HepG2 (cell line): Measurements from ENCODE around the gene MYRIP. TPM values are rescaled to one million over a fixed set of nuclear protein-coding genes. Genes with fewer than 3 reads are reported as not detected.

ENCODE experiments used
- ATAC-seq: fragments of 200-7000 bp; cut with Tn5 transposase; 3 replicates; pipeline ENCODE4 v1.9.1; 2020; ENCODE audit warnings: mild to moderate bottlenecking, moderate library complexity
- BruUV-seq: library from RNA; stranded (reverse); fragments of 400-500 nt; replicated peaks from 2 replicates; lab custom pipeline; 2021; lab: Mats Ljungman, UMichigan
- CTCF ChIA-PET: fragments of 300-600 bp; formaldehyde crosslinking; extraction: SDS; loops from one replicate; lab custom pipeline; 2021; ENCODE audit warnings: low total read pairs, inconsistent platforms, low intra/inter-chr PET ratio; lab: Yijun Ruan, JAX
- POLR2A ChIA-PET: fragments of 350-600 bp; sonication (Branson Sonifier 250); formaldehyde crosslinking; loops from one replicate; lab custom pipeline; 2020; ENCODE audit warnings: antibody characterized with exemption, inconsistent platforms; lab: Yijun Ruan, JAX
- DNase-seq: peaks from one replicate; pipeline ENCODE4 v3.0.0-alpha.2; 2015; ENCODE audit warnings: low spot score
- FAIRE-seq: peaks from 3 replicates; lab custom pipeline; 2011; peaks lifted over from hg19 to GRCh38; lab: Jason Lieb, UNC
- H2AFZ ChIP-seq: one replicate; pipeline ENCODE4 v1.6.1; 2011; ENCODE audit warnings: low read length, inconsistent platforms
- H3K27ac ChIP-seq: fragments of 300-600 bp; 3 replicates; pipeline ENCODE4 v1.8.0; 2011; ENCODE audit warnings: mixed run types, mild to moderate bottlenecking, mixed read lengths, low read length, inconsistent platforms; ENCODE audit not compliant: insufficient read depth; ENCODE audit errors: extremely low read length
- H3K27me3 ChIP-seq, 2 experiments: fragments of 200-600 bp in 1 of 2; 2 replicates in 1 of 2; 3 replicates in 1 of 2; pipeline versions ENCODE4 v1.6.0 to v1.8.0; 2011; ENCODE audit warnings: low read length in 2 of 2, mild to moderate bottlenecking in 2 of 2, moderate library complexity in 2 of 2, inconsistent platforms in 1 of 2; ENCODE audit not compliant: insufficient read depth in 2 of 2, control insufficient read depth in 1 of 2
- H3K36me3 ChIP-seq, 2 experiments: fragments of 200-600 bp in 1 of 2; replicated peaks in 1 of 2; 2 replicates in 1 of 2; 3 replicates in 1 of 2; pipeline versions ENCODE4 v1.5.1 to v1.8.0; 2011; ENCODE audit warnings: low read length in 2 of 2, inconsistent platforms in 1 of 2; ENCODE audit not compliant: insufficient read depth in 2 of 2, control insufficient read depth in 1 of 2
- H3K4me1 ChIP-seq: 2 replicates; pipeline ENCODE4 v1.5.1; 2012; ENCODE audit warnings: low read length, inconsistent platforms; ENCODE audit not compliant: insufficient read depth
- H3K4me2 ChIP-seq: 2 replicates; pipeline ENCODE4 v1.6.0; 2011; ENCODE audit warnings: low read depth, low read length, inconsistent platforms
- H3K4me3 ChIP-seq, 3 experiments: fragments of 200-600 bp in 1 of 3; sonication (generic), shearing (Covaris generic) in 1 of 3; replicated peaks in 1 of 3; 2 replicates each; pipeline ENCODE4 v1.5.1; 2011 to 2016; ENCODE audit warnings: low read length in 3 of 3, inconsistent platforms in 2 of 3, low read depth in 2 of 3, mild to moderate bottlenecking in 2 of 3, control low read depth in 1 of 3, mixed read lengths in 1 of 3; ENCODE audit not compliant: insufficient read depth in 1 of 3
- H3K79me2 ChIP-seq: one replicate; pipeline ENCODE4 v1.6.1; 2011; ENCODE audit warnings: low read length, inconsistent platforms; ENCODE audit not compliant: insufficient read depth
- H3K9ac ChIP-seq: 2 replicates; pipeline ENCODE4 v1.6.0; 2011; ENCODE audit warnings: mild to moderate bottlenecking, low read depth, low read length, inconsistent platforms; ENCODE audit not compliant: insufficient read depth
- H3K9me3 ChIP-seq: 2 replicates; pipeline ENCODE4 v1.5.1; 2012; ENCODE audit warnings: mild to moderate bottlenecking, low read length
- H4K20me1 ChIP-seq: 2 replicates; pipeline ENCODE4 v1.6.0; 2011; ENCODE audit warnings: inconsistent platforms, mild to moderate bottlenecking, low read length, moderate library complexity; ENCODE audit not compliant: insufficient read depth
- ATAD3A ChIP-seq: sonication (generic); formaldehyde crosslinking; IDR thresholded peaks from 2 replicates; pipeline ENCODE4 v1.4.0; 2020; ENCODE audit warnings: missing genetic modification reagents
- ELF4 ChIP-seq: sonication (generic); formaldehyde crosslinking; IDR thresholded peaks from 2 replicates; pipeline ENCODE4 v1.5.0; 2020; ENCODE audit warnings: missing genetic modification reagents, mild to moderate bottlenecking, moderate library complexity, borderline replicate concordance
- EP300 ChIP-seq, 3 experiments: sonication (generic) in 1 of 3; formaldehyde crosslinking in 1 of 3; IDR thresholded peaks; 2 replicates each; pipeline versions ENCODE4 v1.5.1 to v1.6.1; 2011 to 2020; ENCODE audit warnings: low read depth in 2 of 3, low read length in 2 of 3, borderline replicate concordance in 1 of 3, improper control_type of control experiment in 1 of 3, mild to moderate bottlenecking in 1 of 3, missing genetic modification reagents in 1 of 3, moderate library complexity in 1 of 3
- MIER3 ChIP-seq: IDR thresholded peaks from 2 replicates; pipeline ENCODE4 v1.6.1; 2016; ENCODE audit warnings: missing compliant biosample characterization, borderline replicate concordance
- ZBTB1 ChIP-seq: sonication (generic); formaldehyde crosslinking; IDR thresholded peaks from 2 replicates; pipeline ENCODE4 v1.4.0; 2020; ENCODE audit warnings: missing genetic modification reagents, borderline replicate concordance
- ZNF17 ChIP-seq: sonication (generic); formaldehyde crosslinking; IDR thresholded peaks from 2 replicates; pipeline ENCODE4 v1.5.0; 2020; ENCODE audit warnings: mild to moderate bottlenecking, missing genetic modification reagents
- ZNF567 ChIP-seq: sonication (generic); formaldehyde crosslinking; IDR thresholded peaks from 2 replicates; pipeline ENCODE4 v1.8.1; 2023; ENCODE audit warnings: mild to moderate bottlenecking, missing genetic modification reagents, borderline replicate concordance
- ZNF619 ChIP-seq: sonication (generic); formaldehyde crosslinking; IDR thresholded peaks from 2 replicates; pipeline ENCODE4 v1.4.0; 2020; ENCODE audit warnings: mild to moderate bottlenecking, missing genetic modification reagents
- ZNF703 ChIP-seq: sonication (generic); formaldehyde crosslinking; IDR thresholded peaks from 2 replicates; pipeline ENCODE4 v1.5.1; 2020; ENCODE audit warnings: missing genetic modification reagents, mild to moderate bottlenecking, moderate library complexity, borderline replicate concordance
- whole genome bisulfite sequencing: methylation state at CpG from one replicate; pipeline ENCODE4 v1.1.6; 2017; ENCODE audit warnings: low lambda C conversion rate; 5-methylcytosine and 5-hydroxymethylcytosine counted together
- in situ Hi-C: cut with HindIII; loops from 2 replicates; pipeline ENCODE4 v1.10.0; 2017; ENCODE audit warnings: low pct_unique_long_range_greater_than_20kb; ENCODE audit not compliant: extremely low pct_ligation_motif_present
- intact Hi-C: fragments of 100-400 bp; cut with micrococcal nuclease; formaldehyde crosslinking; loops from one replicate; pipeline ENCODE4 v1.10.0; 2022; ENCODE audit not compliant: unreplicated experiment
- polyA plus RNA-seq, 8 experiments: library from polyadenylated mRNA; depleted of rRNA in 3 of 8; stranded (reverse) in 7 of 8; unstranded in 1 of 8; fragments of >200 nt; fragmentation: Illumina TruSeq in 4 of 8; extraction: Trizol in 4 of 8; gene quantifications; 2 replicates each; pipeline versions ENCODE4 v1.2.1 to v1.2.3, GENCODE V29; 2011 to 2016; ENCODE audit warnings: low read depth in 4 of 8, missing spikeins in 1 of 8, mixed read lengths in 1 of 8; ENCODE audit not compliant: insufficient read depth in 1 of 8
- total RNA-seq, 5 experiments: library from RNA; depleted of rRNA; stranded (reverse); fragments of >200 nt; fragmentation: Illumina TruSeq; extraction: Trizol; gene quantifications; 2 replicates each; pipeline ENCODE4 v1.2.3, GENCODE V29; 2016; ENCODE audit warnings: low read depth in 1 of 5
- TF ChIP-seq, protein P1 (sequence below): sonication (generic); formaldehyde crosslinking; IDR thresholded peaks from 2 replicates; pipeline ENCODE4 v1.4.0; 2020; ENCODE audit warnings: mild to moderate bottlenecking, missing genetic modification reagents
- TF ChIP-seq, protein P2 (sequence below): sonication (generic); formaldehyde crosslinking; IDR thresholded peaks from 2 replicates; pipeline ENCODE4 v1.4.0; 2020; ENCODE audit warnings: mild to moderate bottlenecking, missing genetic modification reagents

Gene MYRIP
- total and polyA plus RNA-seq, 2 of the 13 experiments (the other 11 are each of a cell fraction or from before 2014, with no cell fraction given) = 0.64 to 0.84 TPM

DNA sequence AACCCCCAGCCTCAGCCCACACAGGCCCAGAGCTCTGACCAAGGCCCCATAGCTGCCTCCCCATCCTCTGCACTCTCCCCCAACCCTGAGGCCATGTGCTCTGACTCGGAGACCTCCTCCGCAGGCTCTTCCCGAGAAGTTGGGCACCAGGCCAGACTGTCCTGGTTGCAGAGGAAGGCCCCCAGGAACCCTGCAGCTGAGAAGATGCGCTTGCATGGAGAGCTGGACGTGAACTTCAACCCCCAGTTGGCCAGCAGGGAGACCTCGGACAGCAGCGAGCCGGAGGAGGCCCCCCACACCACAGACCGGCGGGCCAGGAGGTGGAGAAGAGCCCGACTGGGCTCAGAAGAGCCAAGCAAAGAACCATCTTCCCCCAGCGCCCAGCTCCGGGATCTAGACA, 380.6 kb downstream of the MYRIP start:
- intact Hi-C loops (no loop called here), in situ Hi-C loops (loop anchor here (5.0 to 25.0 kb wide), 2 partner anchors 127 to 478 kb away; no protein-coding TSS in a partner anchor)
- H3K9me3 ChIP-seq = no peaks in the 10 kb centered on the region
- no peak overlapping the region for H3K9ac ChIP-seq
- no TSS peak for BruUV-seq
- TF ChIP-seq ZNF17 (CRISPR knock-in tag) = no peak
- TF ChIP-seq ATAD3A (CRISPR knock-in tag) = no peak
- TF ChIP-seq, protein P1, sequence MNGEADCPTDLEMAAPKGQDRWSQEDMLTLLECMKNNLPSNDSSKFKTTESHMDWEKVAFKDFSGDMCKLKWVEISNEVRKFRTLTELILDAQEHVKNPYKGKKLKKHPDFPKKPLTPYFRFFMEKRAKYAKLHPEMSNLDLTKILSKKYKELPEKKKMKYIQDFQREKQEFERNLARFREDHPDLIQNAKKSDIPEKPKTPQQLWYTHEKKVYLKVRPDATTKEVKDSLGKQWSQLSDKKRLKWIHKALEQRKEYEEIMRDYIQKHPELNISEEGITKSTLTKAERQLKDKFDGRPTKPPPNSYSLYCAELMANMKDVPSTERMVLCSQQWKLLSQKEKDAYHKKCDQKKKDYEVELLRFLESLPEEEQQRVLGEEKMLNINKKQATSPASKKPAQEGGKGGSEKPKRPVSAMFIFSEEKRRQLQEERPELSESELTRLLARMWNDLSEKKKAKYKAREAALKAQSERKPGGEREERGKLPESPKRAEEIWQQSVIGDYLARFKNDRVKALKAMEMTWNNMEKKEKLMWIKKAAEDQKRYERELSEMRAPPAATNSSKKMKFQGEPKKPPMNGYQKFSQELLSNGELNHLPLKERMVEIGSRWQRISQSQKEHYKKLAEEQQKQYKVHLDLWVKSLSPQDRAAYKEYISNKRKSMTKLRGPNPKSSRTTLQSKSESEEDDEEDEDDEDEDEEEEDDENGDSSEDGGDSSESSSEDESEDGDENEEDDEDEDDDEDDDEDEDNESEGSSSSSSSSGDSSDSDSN (CRISPR knock-in tag) = no peak
- TF ChIP-seq, protein P2, sequence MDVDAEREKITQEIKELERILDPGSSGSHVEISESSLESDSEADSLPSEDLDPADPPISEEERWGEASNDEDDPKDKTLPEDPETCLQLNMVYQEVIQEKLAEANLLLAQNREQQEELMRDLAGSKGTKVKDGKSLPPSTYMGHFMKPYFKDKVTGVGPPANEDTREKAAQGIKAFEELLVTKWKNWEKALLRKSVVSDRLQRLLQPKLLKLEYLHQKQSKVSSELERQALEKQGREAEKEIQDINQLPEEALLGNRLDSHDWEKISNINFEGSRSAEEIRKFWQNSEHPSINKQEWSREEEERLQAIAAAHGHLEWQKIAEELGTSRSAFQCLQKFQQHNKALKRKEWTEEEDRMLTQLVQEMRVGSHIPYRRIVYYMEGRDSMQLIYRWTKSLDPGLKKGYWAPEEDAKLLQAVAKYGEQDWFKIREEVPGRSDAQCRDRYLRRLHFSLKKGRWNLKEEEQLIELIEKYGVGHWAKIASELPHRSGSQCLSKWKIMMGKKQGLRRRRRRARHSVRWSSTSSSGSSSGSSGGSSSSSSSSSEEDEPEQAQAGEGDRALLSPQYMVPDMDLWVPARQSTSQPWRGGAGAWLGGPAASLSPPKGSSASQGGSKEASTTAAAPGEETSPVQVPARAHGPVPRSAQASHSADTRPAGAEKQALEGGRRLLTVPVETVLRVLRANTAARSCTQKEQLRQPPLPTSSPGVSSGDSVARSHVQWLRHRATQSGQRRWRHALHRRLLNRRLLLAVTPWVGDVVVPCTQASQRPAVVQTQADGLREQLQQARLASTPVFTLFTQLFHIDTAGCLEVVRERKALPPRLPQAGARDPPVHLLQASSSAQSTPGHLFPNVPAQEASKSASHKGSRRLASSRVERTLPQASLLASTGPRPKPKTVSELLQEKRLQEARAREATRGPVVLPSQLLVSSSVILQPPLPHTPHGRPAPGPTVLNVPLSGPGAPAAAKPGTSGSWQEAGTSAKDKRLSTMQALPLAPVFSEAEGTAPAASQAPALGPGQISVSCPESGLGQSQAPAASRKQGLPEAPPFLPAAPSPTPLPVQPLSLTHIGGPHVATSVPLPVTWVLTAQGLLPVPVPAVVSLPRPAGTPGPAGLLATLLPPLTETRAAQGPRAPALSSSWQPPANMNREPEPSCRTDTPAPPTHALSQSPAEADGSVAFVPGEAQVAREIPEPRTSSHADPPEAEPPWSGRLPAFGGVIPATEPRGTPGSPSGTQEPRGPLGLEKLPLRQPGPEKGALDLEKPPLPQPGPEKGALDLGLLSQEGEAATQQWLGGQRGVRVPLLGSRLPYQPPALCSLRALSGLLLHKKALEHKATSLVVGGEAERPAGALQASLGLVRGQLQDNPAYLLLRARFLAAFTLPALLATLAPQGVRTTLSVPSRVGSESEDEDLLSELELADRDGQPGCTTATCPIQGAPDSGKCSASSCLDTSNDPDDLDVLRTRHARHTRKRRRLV (CRISPR knock-in tag) = no peak
- TF ChIP-seq ZBTB1 (CRISPR knock-in tag) = no peak
- no peak for TF ChIP-seq ZNF703 (CRISPR knock-in tag)
- TF ChIP-seq MIER3 (CRISPR knock-in tag) = no peak
- TF ChIP-seq ELF4 = no peak
- no peak for TF ChIP-seq EP300 (IDR thresholded peaks at IDR 0.05; ENCODE audit: low read depth in 2 of 2, low read length in 2 of 2)
- no peak for TF ChIP-seq EP300 (CRISPR knock-in tag; IDR thresholded peaks at IDR 0.05; ENCODE audit: borderline replicate concordance)
- TF ChIP-seq ZNF619 (CRISPR knock-in tag) = no peak
- no peak for TF ChIP-seq ZNF567 (CRISPR knock-in tag)
- FAIRE-seq (no peak), DNase-seq (no peak), ATAC-seq (no peak)
- no peak overlapping the region for H3K4me3 ChIP-seq
- no peak overlapping the region for H3K27ac ChIP-seq
- no peaks in the 10 kb centered on the region for H3K79me2 ChIP-seq
- CTCF ChIA-PET = no interaction called here
- no peak overlapping the region for H3K4me2 ChIP-seq
- 60% methylated on average over 1 of the region's 13 CpGs for WGBS
- no peaks in the 10 kb centered on the region for H3K4me1 ChIP-seq
- no peaks in the 10 kb centered on the region for H3K36me3 ChIP-seq
- POLR2A ChIA-PET = no interaction called here
- H2AFZ ChIP-seq = no peak overlapping the region
- H3K27me3 ChIP-seq = no peaks in the 10 kb centered on the region
- H4K20me1 ChIP-seq = no peaks in the 10 kb centered on the region
